ENCODE measurements around the gene SLC4A4.

The SLC4A4 gene

GRCh38 chr4:71338846-71339593 is at the start of gene SLC4A4:
TSS of gene SLC4A4 (plus strand) at chr4:71339020.
- DNase-seq: no peak

GRCh38 chr4:71290074-71290473 is 48.7 kb upstream of the SLC4A4 start:
- no peak overlapping the region for H3K4me3 Mint-ChIP-seq
- no peaks in the 10 kb centered on the region for H3K36me3 Mint-ChIP-seq (ENCODE audit: low read depth)
- no peak overlapping the region for H3K27ac Mint-ChIP-seq
- ATAC-seq (no peak), DNase-seq (no peak)
- no peaks in the 10 kb centered on the region for H3K9me3 Mint-ChIP-seq
- no peaks in the 10 kb centered on the region for H3K27me3 Mint-ChIP-seq
- H3K4me1 Mint-ChIP-seq: no peaks in the 10 kb centered on the region

More at GRCh38 chr4:71338846-71339593, at the start of gene SLC4A4:
- ATAC-seq: peak; percentile 96
- peaks cover 4% of the 10 kb centered on the region for H3K27me3 Mint-ChIP-seq
- peaks cover 5% of the 10 kb centered on the region for H3K4me1 Mint-ChIP-seq
- no peak within 1 kb of the TSS for H3K27ac Mint-ChIP-seq
- peaks cover 4% of the 10 kb centered on the region for H3K9me3 Mint-ChIP-seq
- no peak within 1 kb of the TSS for H3K4me3 Mint-ChIP-seq
- no peaks in the 10 kb centered on the region for H3K36me3 Mint-ChIP-seq (ENCODE audit: low read depth)

DNA sequence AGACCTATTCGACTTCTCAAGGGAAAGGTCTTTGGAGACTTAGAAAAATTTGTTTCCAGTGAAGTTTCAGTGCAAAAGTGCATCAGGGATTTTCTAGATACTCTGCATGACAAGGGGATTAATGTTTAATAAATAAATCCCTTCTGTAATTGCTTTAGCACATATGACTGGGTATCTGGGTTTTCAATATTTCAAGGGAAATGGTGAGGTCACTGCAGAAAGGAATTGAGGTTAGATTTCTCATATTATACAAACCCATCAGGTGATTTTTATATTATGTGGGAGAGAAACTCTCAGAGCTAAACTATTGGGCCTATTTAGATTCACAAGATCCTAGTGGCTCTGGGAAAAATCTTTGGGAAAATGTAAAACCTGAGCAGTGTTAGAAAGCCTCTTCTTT is 48.3 kb upstream of the SLC4A4 start:
- no peak overlapping the region for H3K4me3 Mint-ChIP-seq
- no peaks in the 10 kb centered on the region for H3K36me3 Mint-ChIP-seq (ENCODE audit: low read depth)
- H3K4me1 Mint-ChIP-seq: no peaks in the 10 kb centered on the region
- no peaks in the 10 kb centered on the region for H3K27me3 Mint-ChIP-seq
- no peaks in the 10 kb centered on the region for H3K9me3 Mint-ChIP-seq
- no peak for ATAC-seq
- DNase-seq: no peak
- no peak overlapping the region for H3K27ac Mint-ChIP-seq

DNA sequence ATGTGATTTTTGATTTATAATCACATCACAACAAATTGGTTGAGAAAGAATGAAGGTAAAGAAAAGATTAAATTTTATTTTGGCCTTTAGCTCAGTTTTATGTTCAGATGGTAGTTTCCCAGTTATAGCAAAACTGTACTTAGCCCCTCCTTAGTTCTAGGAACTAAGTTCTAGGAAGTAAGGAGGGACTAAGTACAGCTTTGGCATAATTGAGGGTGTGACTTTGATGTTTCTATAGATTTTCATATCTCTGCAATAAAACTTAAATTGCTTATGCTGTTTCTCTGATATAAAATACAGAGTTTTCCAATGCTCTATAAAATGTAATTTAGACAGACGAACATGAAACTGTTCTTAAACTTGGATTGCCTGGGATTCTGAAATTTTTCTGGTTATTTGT is 46.6 kb upstream of the SLC4A4 start:
- Mint-ChIP-seq H3K4me1 (no peaks in the 10 kb centered on the region), H3K27ac (no peak overlapping the region), H3K4me3 (no peak overlapping the region), H3K27me3 (no peaks in the 10 kb centered on the region), H3K36me3 (ENCODE audit: low read depth) (no peaks in the 10 kb centered on the region), H3K9me3 (no peaks in the 10 kb centered on the region)
- DNase-seq (no peak), ATAC-seq (no peak)

- Mint-ChIP-seq H3K27ac (no peak overlapping the region), H3K4me3 (no peak overlapping the region), H3K36me3 (ENCODE audit: low read depth) (no peaks in the 10 kb centered on the region), H3K27me3 (no peaks in the 10 kb centered on the region), H3K9me3 (no peaks in the 10 kb centered on the region), H3K4me1 (no peaks in the 10 kb centered on the region)
- DNase-seq: no peak
- ATAC-seq: no peak
These were observed 45.1 kb upstream of the SLC4A4 start for GRCh38 chr4:71293705-71294104.

GRCh38 chr4:71294301-71294700 is 44.5 kb upstream of the SLC4A4 start:
- Mint-ChIP-seq H3K4me3 (no peak overlapping the region), H3K27ac (no peak overlapping the region), H3K27me3 (no peaks in the 10 kb centered on the region), H3K36me3 (ENCODE audit: low read depth) (no peaks in the 10 kb centered on the region), H3K9me3 (no peaks in the 10 kb centered on the region), H3K4me1 (no peaks in the 10 kb centered on the region)
- DNase-seq (no peak), ATAC-seq (no peak)

DNA sequence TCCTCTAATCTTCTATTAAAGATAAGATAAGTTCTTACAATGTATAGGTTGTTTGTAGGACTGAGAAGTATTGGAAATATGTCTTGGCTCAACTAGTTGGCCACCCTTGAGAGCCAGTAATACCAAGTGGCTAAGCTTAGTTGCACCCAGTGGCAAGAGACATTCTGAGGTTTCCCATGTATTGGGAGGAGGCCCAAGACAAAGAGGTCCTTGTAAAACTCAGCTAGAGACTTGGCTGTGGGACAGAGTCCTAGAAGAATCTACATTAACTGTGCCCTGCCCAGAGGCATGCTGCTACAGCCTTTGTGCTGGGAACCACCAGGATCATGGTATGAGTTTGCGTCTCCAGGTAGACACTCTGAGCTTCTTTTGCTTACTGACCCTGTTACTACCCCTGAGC is 41.9 kb upstream of the SLC4A4 start:
- DNase-seq: no peak
- Mint-ChIP-seq H3K9me3 (no peaks in the 10 kb centered on the region), H3K36me3 (ENCODE audit: low read depth) (no peaks in the 10 kb centered on the region), H3K27ac (no peak overlapping the region), H3K4me1 (no peaks in the 10 kb centered on the region), H3K27me3 (no peaks in the 10 kb centered on the region), H3K4me3 (no peak overlapping the region)
- no peak for ATAC-seq

DNA sequence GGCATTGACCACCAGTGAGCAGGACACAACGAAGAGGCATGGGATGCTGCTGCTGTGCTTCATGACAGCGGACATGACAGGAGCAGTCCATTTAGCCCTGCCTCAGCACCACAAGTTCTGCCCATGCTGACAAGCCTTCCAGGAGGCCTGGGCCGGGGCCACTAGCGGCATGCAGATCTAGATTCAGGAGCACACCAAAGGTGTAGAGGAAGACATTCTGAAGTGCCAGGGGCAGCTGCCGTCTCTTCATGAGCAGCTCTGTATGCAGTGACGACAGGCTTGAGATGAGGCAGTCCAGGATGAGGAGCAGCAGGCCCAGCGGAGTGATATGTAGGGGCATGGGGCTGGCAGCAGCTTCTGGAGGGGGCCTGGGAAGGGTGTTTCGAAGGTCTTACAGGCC is 38.5 kb upstream of the SLC4A4 start:
- H3K36me3 Mint-ChIP-seq (ENCODE audit: low read depth): no peaks in the 10 kb centered on the region
- no peaks in the 10 kb centered on the region for H3K27me3 Mint-ChIP-seq
- H3K4me3 Mint-ChIP-seq: no peak overlapping the region
- H3K4me1 Mint-ChIP-seq: no peaks in the 10 kb centered on the region
- no peaks in the 10 kb centered on the region for H3K9me3 Mint-ChIP-seq
- no peak overlapping the region for H3K27ac Mint-ChIP-seq
- no peak for DNase-seq
- ATAC-seq: no peak

DNA sequence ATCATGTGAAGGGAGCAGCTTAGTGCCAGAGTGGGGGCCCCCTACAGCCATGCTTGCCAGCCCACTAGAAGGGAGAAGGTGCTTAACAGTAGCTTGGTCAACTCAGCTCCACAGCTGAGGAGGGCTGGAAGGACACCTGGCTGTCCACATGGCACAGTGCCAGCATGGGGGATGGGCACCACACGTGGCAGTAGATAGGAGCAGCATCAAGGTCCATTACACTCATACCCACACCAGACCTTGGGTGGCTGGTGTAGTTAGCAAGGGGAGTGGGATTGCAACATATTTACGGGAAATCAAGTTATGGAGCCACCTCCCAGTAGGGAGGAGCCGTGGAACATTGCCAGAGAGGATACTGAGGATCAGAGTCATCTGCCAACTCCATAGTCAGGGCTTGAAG is 37.9 kb upstream of the SLC4A4 start:
- DNase-seq (no peak), ATAC-seq (peak; percentile 24)
- H3K4me1 Mint-ChIP-seq: no peaks in the 10 kb centered on the region
- H3K4me3 Mint-ChIP-seq: no peak overlapping the region
- H3K27me3 Mint-ChIP-seq: no peaks in the 10 kb centered on the region
- no peaks in the 10 kb centered on the region for H3K36me3 Mint-ChIP-seq (ENCODE audit: low read depth)
- H3K27ac Mint-ChIP-seq: no peak overlapping the region
- no peaks in the 10 kb centered on the region for H3K9me3 Mint-ChIP-seq

DNA sequence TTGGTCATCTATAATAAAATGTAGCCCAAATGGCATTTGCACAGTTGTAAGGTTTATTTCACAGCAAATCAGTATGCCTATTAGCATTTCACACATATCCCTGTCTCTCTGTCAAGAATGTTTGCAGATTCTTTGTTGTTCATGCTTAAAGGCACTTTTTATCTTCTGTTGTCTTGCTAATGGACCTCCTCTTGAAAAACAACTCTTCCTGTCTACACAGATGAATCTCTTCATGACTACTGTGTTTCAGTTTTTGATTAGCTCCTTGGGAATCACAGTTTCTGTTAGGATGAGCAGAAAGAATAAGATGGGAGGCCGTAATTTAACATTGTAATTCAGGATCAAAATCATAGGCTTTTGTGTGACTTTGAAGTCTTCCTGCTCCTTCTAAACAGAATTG is 35.5 kb upstream of the SLC4A4 start:
- H3K9me3 Mint-ChIP-seq: no peaks in the 10 kb centered on the region
- ATAC-seq (no peak), DNase-seq (no peak)
- H3K4me1 Mint-ChIP-seq: no peaks in the 10 kb centered on the region
- H3K4me3 Mint-ChIP-seq: no peak overlapping the region
- H3K36me3 Mint-ChIP-seq (ENCODE audit: low read depth): no peaks in the 10 kb centered on the region
- peaks cover 1% of the 10 kb centered on the region for H3K27me3 Mint-ChIP-seq
- no peak overlapping the region for H3K27ac Mint-ChIP-seq

GRCh38 chr4:71303850-71304249 is 35.0 kb upstream of the SLC4A4 start:
- no peaks in the 10 kb centered on the region for H3K4me1 Mint-ChIP-seq
- H3K27me3 Mint-ChIP-seq: peaks cover 3% of the 10 kb centered on the region
- H3K27ac Mint-ChIP-seq: no peak overlapping the region
- DNase-seq: no peak
- ATAC-seq: no peak
- H3K9me3 Mint-ChIP-seq: no peaks in the 10 kb centered on the region
- H3K4me3 Mint-ChIP-seq: no peak overlapping the region
- H3K36me3 Mint-ChIP-seq (ENCODE audit: low read depth): no peaks in the 10 kb centered on the region

DNA sequence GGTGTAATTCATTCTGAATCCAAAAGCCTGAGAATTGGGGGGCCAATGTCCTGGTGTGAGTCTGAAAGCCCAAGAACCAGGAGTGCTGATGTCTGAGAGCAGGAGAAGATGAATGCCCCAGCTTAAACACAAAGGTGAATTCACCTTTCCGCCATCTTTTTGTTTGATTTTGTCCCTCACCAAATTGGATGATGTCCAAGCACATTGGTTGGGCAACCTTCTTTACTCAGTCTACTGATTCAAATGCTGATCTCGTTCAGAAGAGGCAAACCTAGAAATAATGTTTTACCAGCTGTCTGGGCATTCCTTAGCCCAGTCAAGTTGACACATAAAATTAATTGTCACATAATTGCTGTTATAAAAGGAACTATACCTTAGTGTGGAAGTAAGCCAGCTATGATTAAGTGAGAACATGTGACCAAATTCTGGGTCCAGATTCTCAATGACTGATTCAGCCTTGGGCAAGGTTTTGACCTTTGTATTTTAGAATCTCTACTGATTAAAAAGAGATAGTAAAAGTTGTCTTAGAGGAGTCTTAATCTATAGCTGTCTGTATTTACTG is 34.5 kb upstream of the SLC4A4 start:
- H3K4me3 Mint-ChIP-seq: no peak overlapping the region
- H3K27ac Mint-ChIP-seq: no peak overlapping the region
- peaks cover 3% of the 10 kb centered on the region for H3K27me3 Mint-ChIP-seq
- no peaks in the 10 kb centered on the region for H3K36me3 Mint-ChIP-seq (ENCODE audit: low read depth)
- DNase-seq (no peak), ATAC-seq (no peak)
- no peaks in the 10 kb centered on the region for H3K4me1 Mint-ChIP-seq
- H3K9me3 Mint-ChIP-seq: no peaks in the 10 kb centered on the region

GRCh38 chr4:71307729-71308128 is 31.1 kb upstream of the SLC4A4 start:
- no peak for DNase-seq
- Mint-ChIP-seq H3K4me3 (no peak overlapping the region), H3K4me1 (no peaks in the 10 kb centered on the region), H3K9me3 (peaks cover 9% of the 10 kb centered on the region), H3K27me3 (peaks cover 8% of the 10 kb centered on the region), H3K36me3 (ENCODE audit: low read depth) (no peaks in the 10 kb centered on the region), H3K27ac (no peak overlapping the region)
- no peak for ATAC-seq

DNA sequence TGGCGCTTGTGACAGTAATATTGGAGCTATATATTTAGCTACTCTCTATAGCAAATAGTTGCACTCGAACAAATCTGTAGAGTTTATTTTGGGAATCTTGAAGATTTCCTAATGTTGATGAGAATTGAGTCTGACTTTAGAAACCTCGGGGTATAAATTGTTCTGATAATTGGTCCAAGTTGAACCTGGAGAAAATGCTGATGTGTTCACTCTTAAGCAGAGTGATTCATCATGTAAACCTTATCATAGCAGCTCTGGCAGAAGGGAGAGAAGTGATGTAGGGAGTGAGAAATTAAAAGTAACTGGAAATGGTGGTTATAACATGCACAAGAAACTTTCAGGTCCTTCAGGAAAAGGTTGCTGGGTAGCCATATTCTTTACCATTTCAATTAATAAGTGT is 16.4 kb upstream of the SLC4A4 start:
- no peak overlapping the region for H3K27ac Mint-ChIP-seq
- DNase-seq: no peak
- ATAC-seq: no peak
- no peak overlapping the region for H3K4me3 Mint-ChIP-seq
- H3K27me3 Mint-ChIP-seq: no peaks in the 10 kb centered on the region
- no peaks in the 10 kb centered on the region for H3K36me3 Mint-ChIP-seq (ENCODE audit: low read depth)
- H3K9me3 Mint-ChIP-seq: no peaks in the 10 kb centered on the region
- no peaks in the 10 kb centered on the region for H3K4me1 Mint-ChIP-seq

- H3K27ac Mint-ChIP-seq: no peak overlapping the region
- H3K4me1 Mint-ChIP-seq: peaks cover 1% of the 10 kb centered on the region
- peaks cover 6% of the 10 kb centered on the region for H3K27me3 Mint-ChIP-seq
- peaks cover 5% of the 10 kb centered on the region for H3K9me3 Mint-ChIP-seq
- DNase-seq (no peak), ATAC-seq (no peak)
- H3K4me3 Mint-ChIP-seq: no peak overlapping the region
- H3K36me3 Mint-ChIP-seq (ENCODE audit: low read depth): no peaks in the 10 kb centered on the region
These were observed 5.5 kb upstream of the SLC4A4 start for GRCh38 chr4:71333368-71333767.

GRCh38 chr4:71333960-71334359 is 4.9 kb upstream of the SLC4A4 start:
- Mint-ChIP-seq H3K9me3 (peaks cover 6% of the 10 kb centered on the region), H3K27me3 (peaks cover 7% of the 10 kb centered on the region), H3K4me3 (no peak overlapping the region), H3K4me1 (peaks cover 3% of the 10 kb centered on the region), H3K36me3 (ENCODE audit: low read depth) (no peaks in the 10 kb centered on the region), H3K27ac (no peak overlapping the region)
- DNase-seq (no peak), ATAC-seq (no peak)

All from activated naive CD8-positive, alpha-beta T cell treated with anti-CD3 and anti-CD28 coated beads, Interleukin-2, amount 50 U/mL, for 24 hours (primary cell).